NCI-H748 treated with DMSO at 0.1 percent for 48 hours (cell line): ENCODE results near the gene H2BK1.

Experiments
- DNase-seq: peaks from one replicate; lab custom pipeline; 2025; lab: John Stamatoyannopoulos, UW

H2BK1 gene

GRCh38 chr7:151179287-151179860, 30.9 kb downstream of the H2BK1 start:
- no peak for DNase-seq

GRCh38 chr7:151178831-151179230, 31.5 kb downstream of the H2BK1 start:
- DNase-seq, result no peak

- DNase-seq, result no peak
Measured at GRCh38 chr7:151178236-151178635, 32.1 kb downstream of the H2BK1 start.

GRCh38 chr7:151177310-151177709, 33.0 kb downstream of the H2BK1 start:
- no peak for DNase-seq

- DNase-seq, result no peak
Measured at GRCh38 chr7:151176401-151176800, 33.9 kb downstream of the H2BK1 start.

- no peak for DNase-seq
Measured at GRCh38 chr7:151175793-151176311, 34.4 kb downstream of the H2BK1 start.

- no peak for DNase-seq
Measured at GRCh38 chr7:151175047-151175792, 35.1 kb downstream of the H2BK1 start.

GRCh38 chr7:151174246-151175046, 35.8 kb downstream of the H2BK1 start:
- DNase-seq, result no peak

- DNase-seq, result no peak
Measured at GRCh38 chr7:151173386-151174245, 36.7 kb downstream of the H2BK1 start.

- peak; percentile 57 for DNase-seq
Measured at GRCh38 chr7:151172273-151173141, 37.8 kb downstream of the H2BK1 start.

GRCh38 chr7:151168787-151169162, 41.5 kb downstream of the H2BK1 start:
- no peak for DNase-seq

- DNase-seq, result peak; percentile 29
Measured at GRCh38 chr7:151168003-151168786, 42.1 kb downstream of the H2BK1 start.

- DNase-seq, result no peak
Measured at GRCh38 chr7:151167197-151167961, 42.9 kb downstream of the H2BK1 start, which contains the start of gene GBX1. TSS of gene GBX1 (minus strand) at chr7:151167694. CDS start at chr7:151167548, 146 bp downstream.

GRCh38 chr7:151166629-151167196, 43.6 kb downstream of the H2BK1 start:
- no peak for DNase-seq

GRCh38 chr7:151161757-151162156, 48.5 kb downstream of the H2BK1 start:
- DNase-seq, result no peak
